Upper lobe of left lung (tissue), 4 donors: ENCODE results near the gene BPIFB3.

Experiments used
- CTCF ChIP-seq, 6 experiments: fragments of 450-650 bp in 4 of 6; fragments of 200-600 bp in 2 of 6; sonication (generic) in 2 of 6; IDR thresholded peaks; one replicate each; pipeline ENCODE4 v1.5.1; 2016 to 2019; ENCODE audit warnings: antibody characterized with exemption in 6 of 6
- EP300 ChIP-seq, 4 donors: sonication (generic); formaldehyde crosslinking; IDR thresholded peaks; one replicate each; pipeline ENCODE4 v1.5.1; 2017; ENCODE audit warnings: antibody characterized with exemption in 4 of 4, control low read depth in 2 of 4

GRCh38 chr20:33054381-33054780 is 678 bp downstream of the BPIFB3 start:
- no peak for TF ChIP-seq EP300 (IDR thresholded peaks at IDR 0.05)
- TF ChIP-seq CTCF (IDR thresholded peaks at IDR 0.05) = no peak
